Mucosa of descending colon (tissue), 3 donors: Measurements from ENCODE around the gene PIM3. TPM values are rescaled to one million over a fixed set of nuclear protein-coding genes. Genes with fewer than 3 reads are reported as not detected.

Experiments
- ATAC-seq: fragments of 200-7000 bp; cut with Tn5 transposase; one replicate; pipeline ENCODE4 v1.9.1; 2020; ENCODE audit warnings: mild to moderate bottlenecking, moderate library complexity
- DNase-seq, 3 donors: peaks; one replicate each; pipeline ENCODE4 v3.0.0-alpha.2; 2020
- H3K36me3 ChIP-seq: fragments of 200-600 bp; one replicate; pipeline ENCODE4 v1.8.0; 2021; ENCODE audit warnings: low read depth, mild to moderate bottlenecking
- H3K4me1 ChIP-seq: fragments of 200-600 bp; one replicate; pipeline ENCODE4 v1.8.0; 2021; ENCODE audit warnings: low read depth, mild to moderate bottlenecking
- H3K4me3 ChIP-seq: fragments of 200-600 bp; one replicate; pipeline ENCODE4 v1.8.0; 2021; ENCODE audit warnings: mild to moderate bottlenecking
- H3K9me3 ChIP-seq: fragments of 200-600 bp; one replicate; pipeline ENCODE4 v1.8.0; 2021; ENCODE audit warnings: mild to moderate bottlenecking
- intact Hi-C, 2 donors: fragments of 100-400 bp; cut with DNase I in 1 of 2; cut with micrococcal nuclease in 1 of 2; formaldehyde crosslinking; loops; one replicate each; pipeline versions ENCODE4 v1.11.0 to v1.11.1; 2022; cut with DNase I, micrococcal nuclease
- total RNA-seq, 3 donors: library from RNA; stranded (reverse); fragmentation: NEBNext Ultra II Directional in 2 of 3; extraction: Animal tissue kit (Norgen Biotek cat#: 25700) in 2 of 3; gene quantifications; one replicate each; pipeline versions ENCODE4 v1.2.1 to v1.2.4, GENCODE V29; 2021 to 2023
- TF ChIP-seq, protein P1 (sequence below): fragments of 200-600 bp; IDR thresholded peaks from one replicate; pipeline ENCODE4 v1.8.0; 2022; ENCODE audit warnings: antibody characterized with exemption, mild to moderate bottlenecking
- donor health status: DM: no; HTN: no; CAD: no; lungs with moderate emphysema.
- donor health status: DM: no; HTN: no; CAD: no.
- donor health status: DM: no; HTN: yes; CAD: no.

The PIM3 gene
- total RNA-seq, 3 donors from 2014 or later = 56.4 to 106 (median 58.7) TPM

GRCh38 chr22:49925525-49926128 is 34.9 kb upstream of the PIM3 start:
- H3K4me1 ChIP-seq = peaks cover 3% of the 10 kb centered on the region
- no peaks in the 10 kb centered on the region for H3K36me3 ChIP-seq
- intact Hi-C loops = loop anchor here in 1 of 2 donors (5.0 to 10.0 kb wide), 2 partner anchors 107 to 151 kb away; no protein-coding TSS in a partner anchor
- H3K4me3 ChIP-seq = no peak overlapping the region
- peak; percentile 35 to 75 (median 48) for DNase-seq
- H3K9me3 ChIP-seq = no peaks in the 10 kb centered on the region
- TF ChIP-seq, protein P1, sequence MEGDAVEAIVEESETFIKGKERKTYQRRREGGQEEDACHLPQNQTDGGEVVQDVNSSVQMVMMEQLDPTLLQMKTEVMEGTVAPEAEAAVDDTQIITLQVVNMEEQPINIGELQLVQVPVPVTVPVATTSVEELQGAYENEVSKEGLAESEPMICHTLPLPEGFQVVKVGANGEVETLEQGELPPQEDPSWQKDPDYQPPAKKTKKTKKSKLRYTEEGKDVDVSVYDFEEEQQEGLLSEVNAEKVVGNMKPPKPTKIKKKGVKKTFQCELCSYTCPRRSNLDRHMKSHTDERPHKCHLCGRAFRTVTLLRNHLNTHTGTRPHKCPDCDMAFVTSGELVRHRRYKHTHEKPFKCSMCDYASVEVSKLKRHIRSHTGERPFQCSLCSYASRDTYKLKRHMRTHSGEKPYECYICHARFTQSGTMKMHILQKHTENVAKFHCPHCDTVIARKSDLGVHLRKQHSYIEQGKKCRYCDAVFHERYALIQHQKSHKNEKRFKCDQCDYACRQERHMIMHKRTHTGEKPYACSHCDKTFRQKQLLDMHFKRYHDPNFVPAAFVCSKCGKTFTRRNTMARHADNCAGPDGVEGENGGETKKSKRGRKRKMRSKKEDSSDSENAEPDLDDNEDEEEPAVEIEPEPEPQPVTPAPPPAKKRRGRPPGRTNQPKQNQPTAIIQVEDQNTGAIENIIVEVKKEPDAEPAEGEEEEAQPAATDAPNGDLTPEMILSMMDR = no peak
- ATAC-seq = peak; percentile 36

DNA sequence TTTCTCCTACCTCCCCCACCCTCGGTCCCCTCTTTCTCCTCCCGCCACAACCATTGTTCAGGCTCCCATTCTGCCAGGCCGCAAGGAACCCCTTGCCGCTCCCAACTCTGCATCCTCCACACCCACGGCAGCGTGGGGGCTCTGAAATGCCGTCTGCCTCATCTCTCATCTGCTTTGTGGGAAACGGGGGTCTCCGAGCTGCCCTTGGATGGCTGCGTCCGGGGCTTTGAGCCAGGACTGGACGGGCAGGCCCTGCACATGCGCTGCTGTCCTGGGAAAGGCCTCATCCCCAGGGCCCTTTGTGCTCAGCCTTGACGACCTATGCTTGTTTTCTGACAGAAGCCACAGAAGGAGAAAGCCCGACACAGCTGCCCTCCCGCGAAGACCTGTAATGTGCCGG is 33.7 kb upstream of the PIM3 start:
- ATAC-seq = no peak
- TF ChIP-seq, protein P1 = no peak
- no peak for DNase-seq
- no peaks in the 10 kb centered on the region for H3K36me3 ChIP-seq
- H3K4me1 ChIP-seq = peaks cover 13% of the 10 kb centered on the region
- H3K9me3 ChIP-seq = no peaks in the 10 kb centered on the region
- no peak overlapping the region for H3K4me3 ChIP-seq
- intact Hi-C loops = loop anchor here in 1 of 2 donors (5.0 to 10.0 kb wide), 2 partner anchors 105 to 152 kb away; no protein-coding TSS in a partner anchor

DNA sequence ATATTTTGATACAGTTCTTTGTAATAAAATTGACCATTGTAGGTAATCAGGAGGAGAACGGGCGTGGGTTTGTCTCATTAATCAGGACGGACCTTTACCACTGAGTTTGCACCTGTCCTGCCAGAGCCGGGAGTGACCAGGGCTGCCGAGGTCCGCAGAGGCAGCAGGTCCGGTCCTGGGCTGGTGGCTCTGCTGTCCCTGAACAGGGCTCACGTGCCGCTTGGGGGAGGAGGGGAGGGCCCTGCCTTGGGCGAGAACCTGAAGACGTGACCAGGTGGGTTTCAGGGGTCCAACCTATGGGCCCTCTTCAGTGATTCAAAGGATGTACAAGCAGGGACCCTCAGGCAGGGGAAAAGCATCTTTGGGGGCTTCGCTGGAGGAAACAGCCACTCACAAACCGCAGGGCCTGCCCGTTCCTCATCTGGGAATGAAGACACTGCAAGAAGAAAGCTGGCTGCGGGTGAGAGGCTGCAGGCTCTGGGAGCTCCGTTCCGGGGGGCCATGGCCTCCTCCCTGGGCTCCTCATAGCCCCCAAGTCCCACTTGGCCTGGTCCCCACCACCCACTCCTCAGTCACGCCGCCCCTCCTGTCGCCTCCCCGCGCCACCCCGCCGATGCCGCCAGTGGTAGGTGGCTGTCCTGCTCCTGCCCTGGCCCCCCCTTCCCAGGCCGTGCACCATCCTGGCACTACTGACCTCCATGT is 32.9 kb upstream of the PIM3 start:
- intact Hi-C loops = loop anchor here in 1 of 2 donors (5.0 to 10.0 kb wide), 2 partner anchors 105 to 153 kb away; no protein-coding TSS in a partner anchor
- ATAC-seq = no peak

DNA sequence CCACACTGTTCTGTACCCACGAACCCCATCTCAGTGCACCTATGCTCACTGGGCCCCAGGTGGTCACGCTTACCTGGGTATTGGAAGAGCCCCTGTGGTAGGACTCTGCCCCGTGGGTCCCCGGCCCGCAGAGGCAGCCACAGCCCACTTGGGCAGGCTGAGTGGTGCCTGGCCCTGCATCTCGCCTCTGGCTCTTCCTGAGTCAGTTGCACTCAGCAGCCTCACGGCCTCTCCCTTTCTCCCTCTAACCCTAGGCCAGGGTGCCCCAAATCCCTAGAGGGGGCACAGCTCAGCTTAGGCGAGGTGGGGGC is 32.4 kb upstream of the PIM3 start:
- no peak overlapping the region for H3K4me3 ChIP-seq
- DNase-seq = no peak
- intact Hi-C loops = loop anchor here in 1 of 2 donors (5.0 to 10.0 kb wide), 2 partner anchors 104 to 153 kb away; no protein-coding TSS in a partner anchor
- H3K36me3 ChIP-seq = no peaks in the 10 kb centered on the region
- TF ChIP-seq, protein P1 = no peak
- peaks cover 19% of the 10 kb centered on the region for H3K4me1 ChIP-seq
- H3K9me3 ChIP-seq = no peaks in the 10 kb centered on the region
- no peak for ATAC-seq

More for the DNA sequence above, 32.9 kb upstream of the PIM3 start:
- H3K4me1 ChIP-seq = peaks cover 16% of the 10 kb centered on the region
- TF ChIP-seq, protein P1 = no peak
- H3K9me3 ChIP-seq = no peaks in the 10 kb centered on the region
- H3K36me3 ChIP-seq = no peaks in the 10 kb centered on the region
- no peak overlapping the region for H3K4me3 ChIP-seq
- no peak for DNase-seq

DNA sequence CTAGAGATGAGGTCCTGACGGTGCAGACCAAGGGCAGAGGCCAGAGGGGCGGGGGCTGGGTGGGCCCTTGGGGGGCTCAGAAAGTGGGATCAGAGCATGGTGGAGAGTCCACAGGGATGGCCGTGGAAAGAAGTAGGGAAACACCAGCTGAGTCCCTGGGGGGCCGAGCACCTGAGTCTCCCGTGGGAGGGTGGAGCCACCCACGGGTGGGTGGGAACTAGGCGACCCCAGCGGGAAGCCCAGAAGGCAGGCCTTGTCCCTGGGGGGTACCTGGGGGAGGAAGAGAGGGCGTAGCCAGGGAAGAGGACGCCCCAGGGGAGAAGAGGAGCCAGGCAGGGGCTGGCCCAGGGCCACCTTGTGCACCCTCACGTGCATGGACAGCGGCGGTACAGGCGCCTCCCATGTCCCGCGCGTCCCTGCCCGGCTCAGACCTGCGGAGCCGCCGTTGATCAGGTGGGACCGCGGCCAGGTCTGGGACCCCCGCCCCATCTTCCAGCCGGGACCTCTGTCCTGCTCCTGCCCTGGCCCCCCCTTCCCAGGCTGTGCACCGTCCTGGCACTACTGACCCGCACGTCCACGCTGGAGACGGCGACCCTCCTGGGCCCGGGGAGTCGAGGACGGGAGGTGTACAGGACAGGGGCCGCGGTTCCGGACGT is 31.9 kb upstream of the PIM3 start:
- intact Hi-C loops = loop anchor here in 1 of 2 donors (5.0 to 10.0 kb wide), 2 partner anchors 104 to 154 kb away; no protein-coding TSS in a partner anchor
- ATAC-seq (no peak), DNase-seq (no peak)
- TF ChIP-seq, protein P1 = no peak
- no peaks in the 10 kb centered on the region for H3K36me3 ChIP-seq
- no peaks in the 10 kb centered on the region for H3K9me3 ChIP-seq
- peaks cover 22% of the 10 kb centered on the region for H3K4me1 ChIP-seq
- H3K4me3 ChIP-seq = no peak overlapping the region
